COLO829 (cell line): ENCODE data around the gene CD99L2.
A peak's percentile ranks its signal among the peaks of the same experiment; 100 is the strongest.

Experiments used
- DNase-seq: peaks from one replicate; pipeline ENCODE4 v3.0.0; 2012; ENCODE audit warnings: low spot score

Gene CD99L2

GRCh38 chrX:150762258-150763165 lies 136.0 kb downstream of the CD99L2 start:
- DNase-seq, result no peak

DNA sequence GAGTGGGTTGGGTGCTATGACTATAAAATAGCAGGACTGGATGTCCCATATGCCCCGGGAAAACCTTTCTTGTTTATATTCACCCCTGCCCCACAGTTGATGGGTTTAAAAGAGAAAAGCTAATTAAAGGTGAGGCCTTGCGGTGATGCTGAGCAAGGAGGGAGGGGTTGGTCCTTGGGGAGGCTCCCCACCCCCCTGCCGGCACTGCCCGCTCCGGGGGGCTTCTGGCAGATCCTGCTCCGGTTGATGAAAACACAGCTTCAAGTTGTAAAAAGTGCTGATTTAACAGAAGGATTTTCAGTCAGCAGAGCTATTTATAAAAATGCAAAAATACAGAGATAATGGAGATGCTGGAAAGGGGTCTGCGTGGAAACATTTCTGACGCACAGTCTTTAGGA lies 136.7 kb downstream of the CD99L2 start:
- no peak for DNase-seq

GRCh38 chrX:150761176-150761818 lies 137.2 kb downstream of the CD99L2 start:
- DNase-seq, result no peak

DNA sequence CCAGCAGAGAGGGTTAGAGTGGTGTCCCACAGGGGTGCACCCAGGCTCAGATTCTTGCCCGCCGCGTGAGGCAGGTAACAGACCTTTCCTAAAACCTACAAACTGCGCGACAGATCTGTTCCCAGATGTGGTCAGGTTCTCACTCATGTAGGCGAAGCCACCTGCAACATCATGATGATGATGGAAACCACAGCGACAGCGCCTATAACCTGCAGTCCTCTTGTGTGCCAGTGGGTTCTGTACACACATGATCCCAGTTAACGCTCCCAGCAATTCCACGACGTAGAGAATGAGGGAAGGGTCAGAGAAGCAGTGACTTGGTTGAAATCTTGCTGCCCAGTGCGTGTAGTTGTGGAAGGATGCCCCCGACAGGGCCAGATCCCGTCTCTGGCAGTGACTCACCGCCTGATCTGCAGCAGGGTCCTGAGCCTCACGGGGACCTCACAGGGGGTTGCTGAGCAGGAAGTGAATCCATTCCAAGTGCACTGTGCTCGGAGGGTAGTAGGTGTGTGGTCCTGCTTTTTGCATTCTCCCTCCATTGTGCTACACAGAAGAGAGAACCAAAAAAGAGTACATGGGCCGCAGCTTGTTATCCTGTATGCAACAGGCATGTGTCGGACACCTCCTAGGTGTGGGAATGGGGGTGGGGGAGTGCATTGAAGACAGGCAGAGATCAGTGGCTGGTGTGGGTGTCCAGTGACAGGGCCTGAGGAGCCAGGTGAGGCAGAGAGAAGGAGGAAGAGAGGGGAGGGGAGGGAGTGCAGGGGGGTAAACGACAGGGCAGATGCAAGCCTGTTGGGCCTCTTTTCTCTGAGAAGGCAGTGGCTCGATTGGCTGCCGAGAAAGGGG lies 138.7 kb downstream of the CD99L2 start:
- no peak for DNase-seq

DNA sequence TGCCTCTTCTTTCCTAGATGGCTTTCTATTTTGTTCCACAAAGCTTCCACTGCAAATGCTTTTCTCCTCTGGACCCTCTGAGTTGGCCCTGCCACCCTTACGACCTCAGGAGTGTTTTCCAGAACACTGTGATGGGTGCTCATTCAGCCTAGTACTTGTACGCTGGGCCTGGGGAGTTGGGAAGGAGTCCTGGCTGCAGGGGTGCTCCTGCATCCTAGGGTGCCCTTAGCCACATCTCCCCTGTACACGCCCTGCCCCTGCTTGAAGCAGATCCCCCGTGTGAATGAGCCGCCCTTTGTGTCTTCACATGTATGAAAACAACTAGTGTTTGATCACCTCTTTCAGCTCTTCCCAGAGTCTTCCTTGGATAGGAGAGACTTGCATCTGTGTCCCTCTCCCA lies 141.1 kb downstream of the CD99L2 start:
- DNase-seq, result no peak

- DNase-seq, result no peak
Observed at GRCh38 chrX:150753968-150754367, 144.5 kb downstream of the CD99L2 start.

- DNase-seq, result no peak
Observed at GRCh38 chrX:150753357-150753756, 145.1 kb downstream of the CD99L2 start.

DNA sequence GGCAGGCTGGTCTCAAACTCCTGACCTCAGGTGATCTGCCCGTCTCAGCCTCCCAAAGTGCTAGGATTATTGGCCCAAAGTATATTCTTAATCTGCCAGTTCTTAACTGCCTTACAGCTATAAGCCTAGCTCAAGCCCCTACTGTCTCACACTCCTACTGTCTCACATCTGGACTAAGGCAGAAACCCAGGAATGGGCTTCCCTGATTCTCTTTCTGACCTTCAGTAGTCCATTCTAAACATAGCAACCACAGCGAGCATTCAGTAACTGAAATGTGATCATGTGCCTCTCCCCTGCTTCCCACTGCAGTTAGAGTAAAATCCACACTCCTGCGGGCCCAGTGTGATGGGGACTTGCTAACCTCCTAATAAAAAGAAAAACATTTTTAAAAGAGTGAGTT lies 146.3 kb downstream of the CD99L2 start:
- DNase-seq, result no peak

- DNase-seq, result no peak
Observed at GRCh38 chrX:150736475-150736874, 162.0 kb downstream of the CD99L2 start.

GRCh38 chrX:150731795-150732194 lies 166.7 kb downstream of the CD99L2 start:
- peak; percentile 75 for DNase-seq

GRCh38 chrX:150730719-150731118 lies 167.7 kb downstream of the CD99L2 start:
- DNase-seq, result no peak

- DNase-seq, result no peak
Observed at GRCh38 chrX:150729956-150730355, 168.5 kb downstream of the CD99L2 start.

DNA sequence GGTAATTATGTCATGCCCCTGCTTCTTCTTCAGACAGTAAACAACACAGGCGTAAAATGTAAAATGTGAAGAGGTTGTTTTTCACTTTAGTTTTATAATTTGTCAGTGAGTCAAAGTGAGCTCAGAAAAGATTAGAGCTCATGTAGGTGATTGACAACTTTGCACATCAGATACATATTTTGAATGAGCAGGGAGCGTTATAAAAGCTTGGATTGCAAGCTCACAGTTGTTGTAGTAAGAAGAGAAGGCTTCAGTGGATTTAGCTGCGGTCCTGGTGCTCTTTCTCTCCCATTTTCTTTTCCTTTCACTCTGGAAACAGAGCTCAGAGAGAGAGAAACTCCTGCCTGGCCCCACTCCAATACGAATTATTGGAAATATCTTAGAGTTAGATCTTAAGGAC lies 178.8 kb downstream of the CD99L2 start:
- DNase-seq, result no peak
